Esophagus (tissue), 2 donors: ENCODE data around the gene AUP1. TPM values are rescaled to one million over a fixed set of nuclear protein-coding genes. Genes with fewer than 3 reads are reported as not detected.

Experiments
- H3K27ac ChIP-seq, 2 donors: one replicate each; pipeline ENCODE4 v1.5.1; 2013; ENCODE audit warnings: low read depth in 2 of 2, mild to moderate bottlenecking in 2 of 2, inconsistent platforms in 1 of 2, low read length in 1 of 2, moderate library complexity in 1 of 2
- H3K27me3 ChIP-seq, 2 donors: one replicate each; pipeline ENCODE4 v1.6.1; 2013; ENCODE audit warnings: low read length in 2 of 2, control low read depth in 1 of 2, mild to moderate bottlenecking in 1 of 2; ENCODE audit not compliant: insufficient read depth in 2 of 2, control insufficient read depth in 1 of 2
- H3K36me3 ChIP-seq, 2 donors: one replicate each; pipeline ENCODE4 v1.6.1; 2013; ENCODE audit warnings: low read length in 1 of 2; ENCODE audit not compliant: control insufficient read depth in 2 of 2, insufficient read depth in 2 of 2
- H3K4me1 ChIP-seq, 2 donors: one replicate each; pipeline ENCODE4 v1.6.1; 2013; ENCODE audit warnings: low read length in 1 of 2; ENCODE audit not compliant: control insufficient read depth in 2 of 2, insufficient read depth in 2 of 2
- H3K4me3 ChIP-seq, 2 donors: one replicate each; pipeline ENCODE4 v1.5.1; 2013; ENCODE audit warnings: low read length in 2 of 2, mild to moderate bottlenecking in 2 of 2, low read depth in 1 of 2, moderate library complexity in 1 of 2
- H3K9me3 ChIP-seq, 2 donors: one replicate each; pipeline ENCODE4 v1.6.1; 2013; ENCODE audit warnings: mild to moderate bottlenecking in 2 of 2, low read depth in 1 of 2, low read length in 1 of 2, moderate library complexity in 1 of 2; ENCODE audit not compliant: control insufficient read depth in 2 of 2, insufficient read depth in 1 of 2
- WGBS, 2 donors: extraction: QIAGEN DNeasy Blood & Tissue Kit; methylation state at CpG; one replicate each; pipeline ENCODE4 v1.1.7; 2013; 5-methylcytosine and 5-hydroxymethylcytosine counted together
- polyA plus RNA-seq, 2 donors: library from polyadenylated mRNA; stranded (reverse); fragments of 200-250 nt; gene quantifications; one replicate each; pipeline ENCODE4 v1.2.3, GENCODE V29; 2013
- donor health status: healthy with polysubstance abuse.
- donor health status: Bipolar disorder and iron deficiency.

AUP1 gene
- polyA plus RNA-seq, 2 donors, result 116 to 186 TPM

GRCh38 chr2:74558284-74559230 lies 29.1 kb upstream of the AUP1 start:
- H3K27ac ChIP-seq, result no peak overlapping the region
- H3K9me3 ChIP-seq, result no peaks in the 10 kb centered on the region
- 63 to 65% methylated on average over 7 of the region's 7 CpGs for WGBS, 2 donors
- H3K36me3 ChIP-seq, result peaks cover 0 to 6% of the 10 kb centered on the region in 2 donors
- no peak overlapping the region for H3K4me3 ChIP-seq
- H3K4me1 ChIP-seq, result peaks cover 0 to 7% of the 10 kb centered on the region in 2 donors
- peaks cover 0 to 3% of the 10 kb centered on the region in 2 donors for H3K27me3 ChIP-seq

GRCh38 chr2:74556831-74557370 lies 27.4 kb upstream of the AUP1 start:
- peaks cover 0 to 7% of the 10 kb centered on the region in 2 donors for H3K4me1 ChIP-seq
- peaks cover 0 to 6% of the 10 kb centered on the region in 2 donors for H3K36me3 ChIP-seq
- H3K27ac ChIP-seq, result no peak overlapping the region
- peaks cover 0 to 3% of the 10 kb centered on the region in 2 donors for H3K27me3 ChIP-seq
- no peak overlapping the region for H3K4me3 ChIP-seq
- 93 to 94% methylated on average over 6 of the region's 6 CpGs for WGBS, 2 donors
- H3K9me3 ChIP-seq, result no peaks in the 10 kb centered on the region

DNA sequence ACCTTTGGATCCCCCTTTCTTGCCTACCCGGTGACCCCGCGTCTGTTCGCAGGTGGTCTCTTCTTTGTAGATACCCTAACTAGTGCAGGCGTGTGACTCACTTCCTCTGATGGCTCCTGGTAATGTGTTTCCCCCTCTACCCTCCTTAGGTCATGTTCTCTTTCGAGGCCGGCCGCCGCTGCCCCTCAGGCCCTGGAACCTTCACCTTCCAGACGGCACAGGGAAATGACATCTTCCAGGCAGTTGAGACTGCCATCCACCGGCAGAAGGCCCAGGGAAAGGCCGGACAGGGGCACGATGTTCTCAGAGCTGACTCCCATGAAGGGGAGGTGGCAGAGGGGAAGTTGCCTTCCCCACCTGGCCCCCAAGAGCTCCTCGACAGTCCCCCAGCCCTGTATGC lies 26.7 kb upstream of the AUP1 start:
- Histone ChIP-seq H3K4me1 (peaks cover 0 to 7% of the 10 kb centered on the region in 2 donors), H3K9me3 (no peaks in the 10 kb centered on the region), H3K36me3 (peaks cover 0 to 6% of the 10 kb centered on the region in 2 donors), H3K27me3 (no peaks in the 10 kb centered on the region), H3K4me3 (no peak overlapping the region), H3K27ac (no peak overlapping the region)
- WGBS, 2 donors, result 85 to 90% methylated on average over 14 of the region's 14 CpGs

DNA sequence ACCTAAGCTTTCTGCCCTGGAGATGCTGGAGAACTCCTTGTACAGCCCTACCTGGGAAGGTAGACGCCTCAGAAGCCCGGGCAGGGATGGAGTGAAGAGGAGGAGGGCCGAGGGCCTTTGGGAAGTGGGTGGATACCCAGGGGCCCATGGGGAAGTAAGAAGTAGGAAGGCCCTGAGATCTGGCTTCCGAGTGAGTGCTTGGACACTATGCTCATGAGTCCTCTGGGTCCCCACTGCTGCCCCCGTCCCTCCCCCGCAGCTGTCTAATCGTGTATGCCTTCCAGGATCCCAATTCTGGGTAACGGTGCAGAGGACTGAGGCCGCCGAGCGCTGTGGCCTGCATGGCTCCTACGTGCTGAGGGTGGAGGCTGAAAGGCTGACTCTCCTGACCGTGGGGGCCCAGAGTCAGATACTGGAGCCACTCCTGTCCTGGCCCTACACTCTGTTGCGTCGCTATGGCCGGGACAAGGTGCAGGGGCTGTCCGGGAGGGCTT lies 26.2 kb upstream of the AUP1 start:
- WGBS, 2 donors, result 82 to 83% methylated on average over 17 of the region's 17 CpGs

DNA sequence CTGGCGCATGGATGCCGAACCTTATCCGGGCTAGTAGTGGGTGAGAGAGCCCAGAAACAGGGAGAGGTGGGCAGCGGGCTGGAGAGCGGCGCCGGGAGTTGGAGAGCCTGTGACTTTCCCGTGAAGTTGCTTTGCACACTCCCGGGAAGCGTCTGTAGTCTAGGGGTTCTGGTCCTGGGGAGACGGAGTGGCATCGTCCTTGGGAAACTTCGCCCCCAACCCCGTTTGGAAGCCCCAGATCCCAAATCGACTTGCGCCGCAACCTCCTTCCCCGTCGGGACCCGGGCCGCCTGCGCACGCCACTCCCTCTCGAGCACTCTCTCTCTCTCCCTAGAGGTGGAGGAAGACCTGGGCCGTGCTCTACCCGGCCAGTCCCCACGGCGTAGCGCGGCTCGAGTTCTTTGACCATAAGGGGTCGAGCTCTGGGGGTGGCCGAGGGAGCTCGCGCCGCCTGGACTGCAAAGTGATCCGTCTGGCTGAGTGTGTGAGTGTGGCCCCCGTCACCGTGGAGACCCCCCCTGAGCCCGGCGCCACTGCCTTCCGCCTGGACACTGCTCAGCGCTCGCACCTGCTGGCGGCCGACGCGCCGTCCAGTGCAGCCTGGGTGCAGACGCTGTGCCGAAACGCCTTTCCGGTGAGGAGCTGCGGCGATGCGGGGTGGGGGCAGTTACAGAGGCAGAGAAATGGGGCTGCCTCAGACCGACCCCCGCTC lies 25.5 kb upstream of the AUP1 start:
- WGBS, 2 donors, result 11 to 19% methylated on average over 56 to 58 of the region's 58 CpGs

More for the DNA sequence above, 26.2 kb upstream of the AUP1 start:
- Histone ChIP-seq H3K4me3 (no peak overlapping the region), H3K9me3 (no peaks in the 10 kb centered on the region), H3K36me3 (peaks cover 0 to 6% of the 10 kb centered on the region in 2 donors), H3K4me1 (peaks cover 0 to 7% of the 10 kb centered on the region in 2 donors), H3K27ac (no peak overlapping the region), H3K27me3 (no peaks in the 10 kb centered on the region)

DNA sequence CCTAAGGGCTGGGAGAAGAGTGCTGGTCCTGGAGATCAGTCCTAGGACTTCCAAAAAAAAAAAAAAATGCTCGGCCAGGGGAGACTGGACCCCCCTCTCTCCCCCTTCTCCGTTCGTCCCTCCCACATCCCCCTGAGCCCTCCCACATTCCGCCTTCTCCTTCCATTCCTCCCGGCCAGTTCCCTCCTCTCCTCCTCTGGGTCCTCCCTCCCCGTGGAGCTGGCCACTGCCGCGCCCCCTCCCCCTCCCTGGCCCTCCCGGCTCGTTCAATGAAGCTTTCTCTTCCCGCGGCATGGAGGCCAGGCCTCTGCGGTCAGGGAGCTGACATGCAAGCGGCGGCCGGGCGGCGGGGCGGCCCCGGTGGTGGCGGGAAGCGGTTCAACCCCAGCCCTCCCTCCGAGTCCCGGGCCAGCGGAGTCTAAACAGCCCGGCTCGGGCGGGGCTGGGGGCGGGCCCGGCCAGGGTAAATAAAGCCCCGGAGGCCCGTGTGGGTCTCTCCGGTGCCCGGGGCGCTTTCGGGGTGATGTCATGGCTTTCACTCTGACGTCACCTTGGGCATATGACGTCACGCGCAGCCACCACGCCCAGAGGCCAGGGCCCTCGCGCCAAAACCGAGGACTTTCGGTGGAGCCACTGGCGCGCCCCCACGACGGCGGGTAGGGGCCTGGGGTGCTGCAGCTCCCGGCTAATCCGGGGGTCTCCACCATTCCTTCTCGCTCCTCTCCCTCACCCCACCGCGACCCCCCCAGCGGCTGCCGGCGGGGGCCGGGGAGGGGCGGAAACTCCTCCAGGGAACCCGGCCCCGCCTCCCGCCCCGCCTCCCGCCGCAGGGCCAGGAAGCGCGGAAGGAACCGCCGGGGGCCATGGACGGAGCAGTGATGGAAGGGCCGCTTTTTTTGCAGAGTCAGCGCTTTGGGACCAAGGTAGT lies 24.6 kb upstream of the AUP1 start, which contains the start of the genes DOK1 and LOXL3:
Gene DOK1, plus strand, starts transcription at position 829 of the 928 bp plus-strand sequence. Its CDS starts 35 bp downstream, at position 864.
Gene LOXL3, minus strand, starts transcription at position 51 of the 928 bp plus-strand sequence. CDS start 1,308 bp downstream, outside the sequence.
- WGBS, 2 donors, result 1% methylated on average over 57 to 73 of the region's 73 CpGs
- peaks cover 0 to 6% of the 10 kb centered on the region in 2 donors for H3K36me3 ChIP-seq
- peak within 1 kb of the TSS; percentile 77 to 81 for H3K27ac ChIP-seq
- no peaks in the 10 kb centered on the region for H3K27me3 ChIP-seq
- H3K4me3 ChIP-seq, result peak within 1 kb of the TSS; percentile 44 to 59
- H3K4me1 ChIP-seq, result peaks cover 3 to 12% of the 10 kb centered on the region in 2 donors
- H3K9me3 ChIP-seq, result no peaks in the 10 kb centered on the region

More for the DNA sequence above, 25.5 kb upstream of the AUP1 start:
- H3K27me3 ChIP-seq, result no peaks in the 10 kb centered on the region
- no peaks in the 10 kb centered on the region for H3K9me3 ChIP-seq
- peak overlapping the region; percentile 44 to 59 for H3K4me3 ChIP-seq
- H3K27ac ChIP-seq, result peak overlapping the region; percentile 77 to 81
- peaks cover 0 to 6% of the 10 kb centered on the region in 2 donors for H3K36me3 ChIP-seq
- peaks cover 0 to 7% of the 10 kb centered on the region in 2 donors for H3K4me1 ChIP-seq

DNA sequence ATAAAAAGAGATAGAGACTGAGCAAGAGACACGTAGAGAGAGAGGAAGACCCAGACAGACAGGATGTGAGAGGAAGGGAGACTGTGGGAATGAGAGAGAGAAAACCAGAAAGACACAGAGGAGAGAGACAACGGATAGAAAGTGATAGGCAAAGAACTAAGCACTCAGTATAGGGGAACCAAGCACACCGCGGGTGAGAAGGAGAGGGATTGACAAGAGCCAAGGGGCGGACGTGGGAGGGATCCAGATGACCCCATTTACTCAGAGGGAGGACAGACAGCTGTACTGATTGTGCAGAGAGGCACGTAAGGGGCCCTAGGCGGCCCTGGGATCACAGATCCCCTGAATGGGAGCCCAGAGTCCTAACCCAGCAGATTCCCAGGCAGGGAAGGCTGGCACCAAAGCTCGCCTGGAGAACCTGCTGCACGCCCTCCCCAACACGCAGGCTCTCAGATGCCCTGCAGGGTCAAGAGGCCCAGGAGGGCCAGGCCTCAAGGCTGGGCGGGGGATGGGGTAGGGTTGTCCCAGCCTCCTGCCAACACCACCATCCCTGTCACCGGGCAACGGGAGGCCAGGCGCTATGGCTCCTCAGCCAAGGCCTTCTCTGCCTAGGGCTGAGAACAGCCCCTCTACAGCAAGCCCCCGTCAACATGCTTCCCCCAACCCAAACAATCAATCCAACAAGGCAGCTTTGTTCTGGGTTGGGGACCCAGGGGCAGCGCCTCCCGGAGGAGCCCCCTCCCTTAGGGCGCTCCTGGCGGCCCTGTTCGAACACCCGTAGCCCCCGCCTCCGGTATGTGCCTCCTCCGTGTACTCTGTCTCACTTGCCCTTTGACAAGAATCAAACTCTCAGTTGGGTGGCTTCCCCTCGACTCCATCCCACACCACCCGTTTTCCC lies 23.7 kb upstream of the AUP1 start:
- H3K4me3 ChIP-seq, result peak overlapping the region; percentile 21 to 44
- H3K27me3 ChIP-seq, result no peaks in the 10 kb centered on the region
- H3K9me3 ChIP-seq, result no peaks in the 10 kb centered on the region
- 61 to 63% methylated on average over 27 of the region's 27 CpGs for WGBS, 2 donors
- H3K27ac ChIP-seq, result peak overlapping the region in 1 of 2 donors; percentile 28
- peaks cover 0 to 6% of the 10 kb centered on the region in 2 donors for H3K36me3 ChIP-seq
- peaks cover 3 to 12% of the 10 kb centered on the region in 2 donors for H3K4me1 ChIP-seq
